ENCODE measurements around the gene FSD2. TPM values are rescaled to one million over a fixed set of nuclear protein-coding genes. Genes with fewer than 3 reads are reported as not detected.

The FSD2 gene
- total and polyA plus RNA-seq, 2 of the 8 experiments (the other 6 are each of a cell fraction or from before 2014, with no cell fraction given): 0.02 TPM; not detected in 1

GRCh38 chr15:82810061-82810889 lies 4.4 kb upstream of the FSD2 start (continued):
- TF ChIP-seq SP2 (IDR thresholded peaks at IDR 0.05; ENCODE audit: low read length) (no peak), TAF1 (IDR thresholded peaks at IDR 0.05; ENCODE audit: low read depth, low read length) (no peak), SIRT6 (IDR thresholded peaks at IDR 0.05; ENCODE audit: low read length) (no peak), SRF (IDR thresholded peaks at IDR 0.05; ENCODE audit: low read depth, low read length) (no peak), USF2 (IDR thresholded peaks at IDR 0.05; ENCODE audit: low read length) (no peak), FOSL1 (IDR thresholded peaks at IDR 0.05; ENCODE audit: insufficient read depth, low read depth, low read length) (no peak), CHD2 (IDR thresholded peaks at IDR 0.05; ENCODE audit: low read length) (no peak), RAD21 (IDR thresholded peaks at IDR 0.05 in 1 of 2, conservative IDR thresholded peaks at IDR 0.05 in 1 of 2; ENCODE audit: low read depth in 2 of 2, low read length in 2 of 2) (no peak), KDM4A (IDR thresholded peaks at IDR 0.05; ENCODE audit: low read depth, low read length, severe bottlenecking) (peak; percentile 52), KDM1A (IDR thresholded peaks at IDR 0.05; ENCODE audit: borderline replicate concordance, low read length) (no peak), TAF7 (optimal IDR thresholded peaks at IDR 0.05; ENCODE audit: borderline replicate concordance, low read depth, low read length) (no peak)
